ENCODE data around the gene RAPGEF1. TPM values are rescaled to one million over a fixed set of nuclear protein-coding genes. Genes with fewer than 3 reads are reported as not detected.

RAPGEF1 gene
- total and polyA plus RNA-seq, 2 donors (not counting 3 experiments of a cell fraction or from before 2014, with no cell fraction given): 50.0 to 124 TPM

DNA sequence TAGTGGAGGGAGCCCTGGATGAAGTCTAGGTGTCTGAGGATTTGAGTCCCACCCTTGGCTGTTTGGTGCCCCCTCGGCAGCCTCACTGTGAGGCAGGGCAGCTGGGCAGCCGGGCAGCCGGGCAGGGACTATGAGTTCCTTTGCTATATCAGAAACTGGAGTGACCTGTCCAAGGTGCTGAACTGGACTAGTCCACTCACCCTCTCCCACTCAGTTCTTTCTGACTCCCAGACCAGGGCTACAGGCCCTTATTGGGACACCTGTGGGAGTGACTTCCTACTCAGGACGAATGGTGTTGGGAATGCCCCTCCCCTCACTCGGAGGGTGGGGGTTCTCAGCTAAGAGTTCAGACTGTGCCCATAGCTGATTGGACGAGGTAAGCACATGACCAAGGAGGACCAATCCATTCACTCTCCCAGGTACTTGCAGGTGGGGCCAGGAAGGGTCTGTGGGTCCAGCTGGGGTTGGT lies 34.1 kb upstream of the RAPGEF1 start:
- peak; percentile 42 for DNase-seq (ENCODE audit: low read depth, low spot score)

More for the DNA sequence above, 34.1 kb upstream of the RAPGEF1 start:
- H4K20me1 ChIP-seq (replicated peaks; ENCODE audit: control insufficient read depth, extremely low read depth, insufficient read depth, low read length): no peaks in the 10 kb centered on the region
- H2AFZ ChIP-seq (ENCODE audit: low read depth, low read length): no peak overlapping the region
- H3K4me1 ChIP-seq (ENCODE audit: control insufficient read depth, extremely low read depth, insufficient read depth, low read length): no peaks in the 10 kb centered on the region
- peak; percentile 4 for FAIRE-seq
- no peak overlapping the region for H3K9ac ChIP-seq (replicated peaks; ENCODE audit: extremely low read depth, insufficient read depth, low read length)
- no peaks in the 10 kb centered on the region for H3K9me3 ChIP-seq (replicated peaks; ENCODE audit: control insufficient read depth, insufficient read depth, low read length)
- H3K36me3 ChIP-seq (ENCODE audit: control insufficient read depth in 2 of 2, extremely low read depth in 1 of 2, insufficient read depth in 2 of 2, low read length in 2 of 2): no peaks in the 10 kb centered on the region
- TF ChIP-seq JUN (IDR thresholded peaks at IDR 0.05; ENCODE audit: borderline replicate concordance, insufficient read depth, insufficient read length, low read depth) (no peak), GATA2 (IDR thresholded peaks at IDR 0.05; ENCODE audit: insufficient read depth, insufficient read length, low read depth, low read length) (no peak), MYC (IDR thresholded peaks at IDR 0.05; ENCODE audit: low read depth, low read length) (no peak), FOS (IDR thresholded peaks at IDR 0.05; ENCODE audit: borderline replicate concordance, insufficient read depth, low read length) (no peak), EZH2 (IDR thresholded peaks at IDR 0.05; ENCODE audit: borderline replicate concordance, low read depth, low read length, severe bottlenecking) (no peak), POLR2AphosphoS5 (IDR thresholded peaks at IDR 0.05; ENCODE audit: insufficient read depth, low read depth, low read length) (no peak), POLR2A (IDR thresholded peaks at IDR 0.05; ENCODE audit: low read depth, low read length) (no peak)
- TF ChIP-seq, protein P1, sequence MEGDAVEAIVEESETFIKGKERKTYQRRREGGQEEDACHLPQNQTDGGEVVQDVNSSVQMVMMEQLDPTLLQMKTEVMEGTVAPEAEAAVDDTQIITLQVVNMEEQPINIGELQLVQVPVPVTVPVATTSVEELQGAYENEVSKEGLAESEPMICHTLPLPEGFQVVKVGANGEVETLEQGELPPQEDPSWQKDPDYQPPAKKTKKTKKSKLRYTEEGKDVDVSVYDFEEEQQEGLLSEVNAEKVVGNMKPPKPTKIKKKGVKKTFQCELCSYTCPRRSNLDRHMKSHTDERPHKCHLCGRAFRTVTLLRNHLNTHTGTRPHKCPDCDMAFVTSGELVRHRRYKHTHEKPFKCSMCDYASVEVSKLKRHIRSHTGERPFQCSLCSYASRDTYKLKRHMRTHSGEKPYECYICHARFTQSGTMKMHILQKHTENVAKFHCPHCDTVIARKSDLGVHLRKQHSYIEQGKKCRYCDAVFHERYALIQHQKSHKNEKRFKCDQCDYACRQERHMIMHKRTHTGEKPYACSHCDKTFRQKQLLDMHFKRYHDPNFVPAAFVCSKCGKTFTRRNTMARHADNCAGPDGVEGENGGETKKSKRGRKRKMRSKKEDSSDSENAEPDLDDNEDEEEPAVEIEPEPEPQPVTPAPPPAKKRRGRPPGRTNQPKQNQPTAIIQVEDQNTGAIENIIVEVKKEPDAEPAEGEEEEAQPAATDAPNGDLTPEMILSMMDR (IDR thresholded peaks at IDR 0.05; ENCODE audit: extremely low read depth in 1 of 2, insufficient read depth in 1 of 2, low read depth in 1 of 2, low read length in 2 of 2): no peak
- TF ChIP-seq, protein P2, sequence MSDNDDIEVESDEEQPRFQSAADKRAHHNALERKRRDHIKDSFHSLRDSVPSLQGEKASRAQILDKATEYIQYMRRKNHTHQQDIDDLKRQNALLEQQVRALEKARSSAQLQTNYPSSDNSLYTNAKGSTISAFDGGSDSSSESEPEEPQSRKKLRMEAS (IDR thresholded peaks at IDR 0.05; ENCODE audit: insufficient read depth, insufficient read length): no peak
- no peak overlapping the region for H3K4me3 ChIP-seq (replicated peaks in 1 of 3; ENCODE audit: insufficient read depth in 1 of 3, low read depth in 1 of 3, low read length in 3 of 3)
- no peak overlapping the region for H3K4me2 ChIP-seq (ENCODE audit: insufficient read depth, low read length)
- ChIA-PET POLR2A (no interaction called here), CTCF (interaction anchor here (2.0 kb wide), 1 partner anchor 462 kb away, joined by 9 read pairs; no protein-coding TSS in a partner anchor)
- H3K9me1 ChIP-seq (replicated peaks; ENCODE audit: control insufficient read depth, extremely low read depth, insufficient read depth, low read length): no peaks in the 10 kb centered on the region
- no TSS peak for BruUV-seq (replicated peaks)
- no peaks in the 10 kb centered on the region for H3K27me3 ChIP-seq (ENCODE audit: control insufficient read depth in 2 of 2, insufficient read depth in 2 of 2, low read length in 2 of 2)
- intact Hi-C loops (cut with micrococcal nuclease): loop anchor here (1.0 to 10.0 kb wide), 2 partner anchors 25 to 341 kb away; no protein-coding TSS in a partner anchor
- H3K79me2 ChIP-seq (ENCODE audit: control insufficient read depth, insufficient read depth, low read length): no peaks in the 10 kb centered on the region
- H3K27ac ChIP-seq (ENCODE audit: insufficient read depth, low read depth, low read length): no peak overlapping the region
- dilution Hi-C loops (cut with MboI; ENCODE audit: extremely low pct_ligation_motif_present, low sequenced_read_pairs): no loop called here
